Retina (tissue), 1 donor: Measurements from ENCODE around the gene WSCD2.
A peak's percentile ranks its signal among the peaks of the same experiment; 100 is the strongest.
"Not testable (repeated sequence)": the region's sequence is repeated elsewhere in the genome, so short reads cannot be mapped to it uniquely, and the experiment has no call there.

Experiments used
- DNase-seq: peaks from one replicate; pipeline ENCODE4 v3.0.0-alpha.2; 2016

Gene WSCD2

GRCh38 chr12:108199106-108199505, 70.0 kb downstream of the WSCD2 start:
- DNase-seq = no peak

DNA sequence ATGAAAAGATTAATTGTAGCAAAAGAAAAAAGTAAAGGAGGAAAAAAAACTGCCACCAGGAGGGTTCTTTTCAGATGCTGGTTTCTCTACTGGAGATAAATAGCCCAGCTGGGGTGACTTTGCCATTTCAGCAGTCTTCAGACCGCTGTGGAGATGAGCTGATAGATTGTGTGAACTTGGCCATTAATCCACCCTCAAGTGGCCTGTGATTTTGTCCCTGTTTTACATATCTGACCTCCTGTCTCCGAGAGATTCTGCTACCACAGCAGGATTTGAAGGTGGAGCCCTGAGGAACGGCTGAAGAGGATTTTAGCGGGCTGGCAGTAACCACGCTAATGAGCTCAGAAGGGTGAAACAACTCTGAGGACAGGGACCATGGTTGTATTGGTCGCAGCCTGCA, 72.7 kb downstream of the WSCD2 start:
- DNase-seq = no peak

DNA sequence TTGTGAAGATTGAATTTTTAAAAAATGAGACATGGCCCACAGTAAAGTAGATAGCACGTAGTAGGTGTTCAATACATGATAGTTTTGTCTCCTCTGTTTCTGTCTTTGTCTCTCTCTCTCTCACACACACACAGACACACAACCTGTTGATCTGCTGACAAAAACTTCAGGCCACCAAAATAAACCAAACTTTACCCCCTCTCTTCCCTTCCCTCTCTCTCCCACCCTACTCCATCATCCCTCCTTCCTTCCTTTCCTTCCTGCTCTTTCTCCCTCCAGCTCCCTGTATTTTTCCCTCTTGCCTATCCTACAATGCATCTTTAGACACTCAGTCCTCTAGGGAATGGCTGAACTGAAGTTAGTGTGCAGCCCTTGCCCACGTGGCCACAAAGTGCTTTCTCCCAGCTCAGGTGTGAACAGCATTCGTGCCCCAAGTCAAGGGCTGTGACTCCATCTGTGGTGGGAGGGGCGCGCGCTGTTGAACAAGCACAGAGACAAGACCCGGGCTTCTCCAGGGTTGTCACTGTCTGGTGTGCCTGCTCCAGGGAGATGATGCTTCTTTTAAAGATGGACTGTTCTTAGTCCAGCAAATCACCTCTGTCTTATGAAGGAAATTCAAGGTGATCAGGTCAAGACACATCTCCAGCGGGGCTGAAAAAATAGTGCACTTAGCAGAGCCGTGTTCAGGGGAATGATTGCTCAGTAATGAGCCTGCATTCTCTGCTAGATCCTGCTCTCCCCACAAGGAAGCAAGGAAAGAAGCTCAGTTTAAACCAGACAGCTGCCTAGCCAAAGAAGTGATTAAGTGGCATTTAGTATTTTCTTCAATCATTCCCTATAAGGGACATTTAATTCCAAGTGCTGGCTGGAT, 75.3 kb downstream of the WSCD2 start:
- peak; percentile 28 for DNase-seq

- DNase-seq = no peak
These were observed 76.8 kb downstream of the WSCD2 start for GRCh38 chr12:108205864-108206263.

DNA sequence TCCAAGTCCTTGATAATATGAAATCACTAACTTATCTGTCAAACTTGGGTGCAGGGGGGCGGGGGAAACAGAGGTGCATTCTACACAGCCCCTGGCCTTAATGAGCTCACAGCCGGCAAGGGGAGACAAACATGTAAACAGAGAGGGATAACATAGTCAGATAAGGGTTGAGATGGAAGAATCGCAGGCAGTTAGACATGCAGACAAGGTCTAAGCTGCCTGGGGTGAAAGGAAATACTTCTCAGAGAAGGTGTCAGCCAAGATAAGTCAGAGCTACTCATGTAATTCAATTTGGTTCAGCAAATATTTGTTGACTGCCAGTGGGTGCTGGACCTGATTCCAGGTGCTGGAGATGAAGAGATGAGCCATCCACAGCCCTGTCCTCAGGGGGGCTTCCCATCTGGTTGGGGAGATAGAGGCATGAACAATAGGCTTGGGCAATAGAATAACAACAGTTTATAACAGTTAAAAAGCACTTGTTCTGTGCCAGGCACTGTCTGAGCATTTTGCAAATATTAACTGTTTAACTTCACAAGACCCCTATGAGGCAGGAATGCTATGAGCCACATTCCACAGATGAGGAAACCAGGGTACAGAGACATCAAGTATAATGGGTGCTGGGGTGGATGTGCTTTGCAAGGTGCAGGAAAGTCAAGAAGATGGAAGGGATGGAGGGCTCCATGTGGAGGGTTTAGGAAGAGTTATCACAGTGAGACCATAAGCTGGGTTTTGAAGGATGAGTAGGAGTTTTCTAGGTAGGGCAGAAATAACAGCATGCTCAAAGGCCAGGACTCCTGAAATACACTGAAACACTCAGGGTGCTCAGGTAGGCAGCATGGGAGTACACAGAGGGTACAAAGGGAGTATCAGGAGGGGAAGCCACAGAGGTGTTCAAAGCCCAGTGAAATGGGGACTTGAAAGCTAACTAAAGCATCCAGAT, 79.0 kb downstream of the WSCD2 start:
- no peak for DNase-seq

- DNase-seq = no peak
These were observed 80.9 kb downstream of the WSCD2 start for GRCh38 chr12:108210001-108210400.

- DNase-seq = no peak
These were observed 82.1 kb downstream of the WSCD2 start for GRCh38 chr12:108211157-108211556.

DNA sequence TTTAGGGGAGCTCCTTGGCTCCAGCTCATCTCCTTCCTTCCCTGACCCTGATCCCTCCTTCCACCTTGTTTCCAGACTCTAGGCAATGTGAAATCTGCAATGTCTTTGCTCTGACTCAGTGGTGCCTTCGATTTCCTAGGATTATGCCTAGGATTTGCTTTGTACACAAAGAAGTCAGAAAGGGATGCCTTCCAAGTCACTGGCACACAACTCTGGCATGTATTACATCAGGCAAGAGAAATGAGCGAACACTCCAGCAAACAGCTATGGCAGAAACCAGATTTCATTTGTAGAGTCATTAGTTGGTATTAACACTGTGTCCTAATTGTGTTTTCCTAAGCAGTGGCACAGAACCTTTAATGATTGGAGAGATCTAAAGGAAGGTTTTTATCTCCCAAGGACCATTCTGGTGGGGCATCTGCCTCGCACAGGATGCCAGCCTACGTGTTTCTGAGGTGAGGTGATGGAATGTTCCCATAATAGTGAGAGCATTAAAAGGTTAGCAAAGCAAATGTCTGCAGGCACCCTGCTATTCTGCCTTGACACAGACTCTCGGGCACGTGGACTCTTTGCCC, 84.9 kb downstream of the WSCD2 start:
- DNase-seq = no peak

DNA sequence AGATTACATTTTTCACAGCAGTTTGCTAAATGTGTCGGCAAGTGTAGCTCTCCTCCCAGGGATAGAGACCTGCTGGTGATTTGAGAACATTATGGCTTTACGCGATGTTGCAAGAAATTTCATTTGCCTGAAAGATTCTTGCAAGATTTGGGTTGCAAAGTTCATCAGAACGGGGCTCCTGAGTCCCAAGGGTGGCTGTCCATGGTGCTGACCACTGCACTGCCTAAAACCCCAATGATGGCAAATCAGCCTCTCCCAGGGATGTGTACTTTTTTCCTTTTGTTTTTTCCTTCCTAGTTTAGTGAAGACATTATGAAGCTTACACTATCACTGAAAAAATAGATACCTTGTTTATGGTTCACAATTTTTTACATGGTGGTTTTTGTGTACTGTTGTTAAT, 85.4 kb downstream of the WSCD2 start:
- no peak for DNase-seq

GRCh38 chr12:108215458-108215857, 86.4 kb downstream of the WSCD2 start:
- no peak for DNase-seq

DNA sequence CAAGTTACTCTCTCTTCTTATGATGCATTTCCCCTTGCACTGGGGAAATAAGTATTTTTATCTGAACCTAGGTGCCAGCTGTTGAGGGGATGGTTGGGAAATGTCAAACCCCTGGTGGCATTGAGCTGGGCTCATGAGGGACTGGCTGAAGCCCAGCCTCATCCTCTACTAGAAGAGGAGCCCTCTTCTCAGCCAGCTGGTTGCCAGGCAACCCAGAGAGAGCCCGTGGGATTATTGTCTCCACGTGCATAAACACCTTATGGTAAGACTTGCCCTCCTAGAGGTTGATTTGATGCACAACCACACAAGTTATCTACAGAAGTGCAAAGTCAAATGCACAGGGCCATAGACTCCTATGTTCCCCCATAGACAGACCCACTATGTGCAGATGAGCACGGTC, 89.8 kb downstream of the WSCD2 start:
- no peak for DNase-seq

- not testable (repeated sequence) for DNase-seq
These were observed 96.0 kb downstream of the WSCD2 start for GRCh38 chr12:108225101-108225500.

DNA sequence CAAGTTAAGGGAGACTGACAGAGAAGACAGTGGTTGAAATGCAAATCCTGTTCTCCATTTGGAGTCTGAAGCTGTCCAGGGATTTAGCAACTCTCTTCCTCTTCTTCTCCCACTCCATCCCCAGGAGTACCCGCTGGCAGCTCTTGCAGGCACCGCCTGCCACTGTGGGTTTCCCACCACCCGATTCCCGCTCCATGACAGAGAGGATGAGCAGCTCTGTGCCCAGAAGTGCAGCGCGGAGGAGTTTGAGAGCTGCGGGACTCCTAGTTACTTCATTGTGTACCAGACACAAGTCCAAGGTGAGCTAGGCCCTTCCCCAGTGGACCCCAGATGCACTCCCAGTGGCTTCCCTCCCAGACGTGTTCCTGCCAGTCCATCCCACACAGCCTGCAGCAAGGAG, 97.8 kb downstream of the WSCD2 start:
- DNase-seq = no peak

DNA sequence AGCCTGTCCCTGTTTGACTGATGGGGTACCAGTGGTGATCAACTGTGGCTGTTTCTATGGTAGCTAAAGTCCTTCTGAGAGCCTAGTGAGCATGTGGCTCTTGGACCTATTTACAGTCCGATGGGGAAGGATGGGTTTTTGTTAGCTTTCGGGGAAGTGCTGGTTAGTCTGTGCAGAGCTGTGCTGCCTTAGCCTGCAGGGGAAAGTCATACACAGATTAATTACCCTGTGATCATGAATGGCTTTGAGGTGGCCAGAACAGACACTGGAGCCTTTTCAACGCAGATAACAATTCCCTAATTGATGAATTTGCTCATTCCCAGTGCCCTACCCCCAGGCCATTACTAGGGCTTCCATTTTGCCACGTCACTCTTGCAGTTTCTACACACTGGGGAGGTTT, 99.7 kb downstream of the WSCD2 start:
- DNase-seq = no peak

DNA sequence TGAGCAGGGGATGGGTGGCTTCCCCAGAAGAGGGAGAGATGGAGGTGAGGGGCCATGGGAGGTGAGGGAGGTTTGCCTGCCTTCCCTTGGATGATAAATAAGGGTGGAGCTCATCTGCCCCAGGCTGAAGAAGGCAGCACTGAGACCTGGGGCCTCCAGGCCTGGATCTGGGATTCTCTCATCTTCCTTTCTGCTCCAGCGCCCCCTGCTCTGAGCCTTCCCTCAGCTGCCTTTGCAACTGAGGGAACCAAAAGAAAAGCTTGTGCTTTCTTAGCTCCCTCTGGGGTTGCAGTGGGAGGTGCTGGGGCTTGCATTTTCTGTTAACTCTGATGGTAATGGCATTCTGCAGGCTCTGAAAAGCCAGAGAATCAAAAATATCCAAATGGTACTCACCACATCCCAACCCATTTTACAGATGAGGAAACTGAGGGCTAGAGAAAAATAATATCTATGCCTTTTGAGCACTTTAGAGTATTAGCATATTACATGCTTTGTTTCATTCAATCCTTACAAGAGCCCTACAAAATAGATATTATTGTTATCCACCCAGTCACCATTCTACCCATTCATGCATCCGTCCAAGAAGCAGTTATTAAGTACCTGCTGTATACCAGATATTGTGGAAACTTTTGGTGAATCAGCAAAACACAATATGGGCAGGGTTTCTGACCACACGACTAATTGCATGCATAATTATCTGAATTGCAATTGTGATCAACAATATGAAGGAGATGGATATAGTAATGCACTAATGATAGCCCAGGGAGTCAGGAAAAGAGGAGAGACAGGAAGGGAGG, 102.2 kb downstream of the WSCD2 start:
- no peak for DNase-seq

DNA sequence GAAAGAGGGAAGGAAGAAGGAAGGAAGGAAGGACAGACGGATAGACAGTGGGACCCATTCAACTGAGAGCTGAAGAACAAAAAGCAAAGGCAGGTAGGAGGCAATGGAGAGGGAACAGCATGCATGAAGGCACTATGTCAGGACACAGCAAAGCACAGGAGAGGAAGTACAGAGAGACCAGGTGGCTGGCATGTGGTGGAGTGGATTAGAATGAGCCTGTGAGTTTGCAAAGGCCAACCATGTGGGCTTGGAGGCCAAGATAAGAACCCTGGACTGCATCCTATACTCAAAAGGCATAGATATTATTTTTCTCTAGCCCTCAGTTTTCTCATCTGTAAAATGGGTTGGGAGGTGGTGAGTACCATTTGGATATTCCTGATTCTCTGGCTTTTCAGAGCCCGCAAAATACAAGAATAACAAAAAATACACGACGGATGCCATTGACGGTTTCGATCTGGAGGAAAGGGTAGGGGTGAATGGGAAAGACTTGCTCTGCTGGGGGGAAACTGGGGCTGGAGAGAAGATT, 102.9 kb downstream of the WSCD2 start:
- no peak for DNase-seq

GRCh38 chr12:108232565-108232964, 103.5 kb downstream of the WSCD2 start:
- no peak for DNase-seq

- DNase-seq = no peak
These were observed 105.1 kb downstream of the WSCD2 start for GRCh38 chr12:108234158-108234557.

DNA sequence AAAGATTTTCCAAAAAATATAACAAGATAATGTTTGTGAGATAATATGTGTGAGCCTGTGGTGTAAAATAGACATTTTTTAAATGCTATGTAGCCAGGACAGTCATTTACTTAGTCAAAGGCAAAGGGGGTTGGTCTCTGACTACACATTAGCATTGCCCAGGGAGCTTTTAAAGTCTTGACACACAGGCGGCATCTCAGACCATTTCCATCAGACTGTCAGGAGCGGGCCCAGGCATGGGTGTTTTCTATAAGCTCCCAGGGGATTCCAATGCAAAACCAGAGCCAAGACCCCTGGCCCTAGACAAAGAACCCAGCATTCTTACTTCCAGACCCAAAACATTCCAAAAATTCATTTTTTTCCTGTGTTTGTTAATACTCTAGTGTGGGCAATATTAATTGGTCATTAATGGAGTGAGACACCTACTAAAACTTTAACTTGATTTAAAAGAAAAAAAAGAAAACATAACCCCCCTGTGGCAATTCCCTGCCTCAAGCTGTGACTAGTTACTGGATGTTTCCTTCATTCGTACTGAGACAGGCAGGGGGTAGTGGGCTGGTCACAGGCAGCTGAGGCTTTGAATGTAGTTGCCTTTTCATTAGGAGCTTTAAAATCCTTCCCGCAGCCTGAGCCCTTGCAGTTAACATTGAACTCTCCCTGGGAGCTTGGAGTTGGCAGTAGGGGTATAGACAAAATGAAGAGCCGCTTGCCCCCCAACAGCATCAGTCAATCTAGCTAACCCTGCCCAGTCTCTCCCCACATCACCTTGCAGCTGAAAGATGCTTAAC, 106.3 kb downstream of the WSCD2 start:
- DNase-seq = no peak

DNA sequence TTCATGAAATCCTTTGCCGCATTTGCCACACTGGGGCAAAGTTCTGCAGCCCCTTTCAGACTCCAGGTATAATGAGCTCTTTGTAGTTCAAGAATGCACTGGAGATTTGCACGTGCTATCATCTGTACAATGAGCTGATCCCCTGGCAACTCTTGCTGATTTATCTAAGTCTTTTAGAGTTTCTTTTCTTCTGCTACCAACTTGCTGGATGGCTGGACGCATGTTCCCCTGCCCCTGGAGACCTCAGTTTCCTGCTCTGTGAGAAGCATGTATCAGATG, 106.8 kb downstream of the WSCD2 start:
- no peak for DNase-seq

- DNase-seq = no peak
These were observed 107.3 kb downstream of the WSCD2 start for GRCh38 chr12:108236366-108236765.

DNA sequence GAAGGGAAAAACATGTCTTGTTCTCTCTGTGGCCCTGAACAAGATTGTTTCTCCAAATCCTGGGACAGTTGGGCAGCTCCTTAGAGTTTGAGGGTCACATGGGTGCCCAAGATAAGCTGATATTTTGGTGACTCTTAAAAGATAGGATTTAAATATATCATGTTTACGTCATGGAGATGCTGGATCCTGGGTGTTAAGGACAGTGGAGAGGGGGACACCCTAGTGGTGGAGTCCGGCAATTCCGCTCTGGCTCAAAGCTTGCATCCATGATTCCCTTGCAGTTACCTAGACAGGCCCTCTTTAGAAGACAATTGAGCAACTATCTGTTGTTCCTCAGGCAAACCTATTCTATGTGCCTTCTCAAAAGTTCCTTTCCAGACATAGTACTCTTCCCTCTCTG, 108.2 kb downstream of the WSCD2 start:
- DNase-seq = no peak
